Upper lobe of right lung (tissue), 1 donor: Measurements from ENCODE around the gene SCN2B. TPM values are rescaled to one million over a fixed set of nuclear protein-coding genes. Genes with fewer than 3 reads are reported as not detected.
A peak's percentile ranks its signal among the peaks of the same experiment; 100 is the strongest.

ENCODE experiments used
- ATAC-seq: fragments of 200-7000 bp; cut with Tn5 transposase; one replicate; pipeline ENCODE4 v1.9.1; 2020; ENCODE audit warnings: mild to moderate bottlenecking, moderate library complexity
- DNase-seq: peaks from one replicate; pipeline ENCODE4 v3.0.0-alpha.2; 2020
- H3K27ac ChIP-seq: fragments of 200-600 bp; one replicate; pipeline ENCODE4 v1.8.0; 2022
- H3K27me3 ChIP-seq: fragments of 200-600 bp; one replicate; pipeline ENCODE4 v1.8.0; 2022; ENCODE audit warnings: mild to moderate bottlenecking
- H3K36me3 ChIP-seq: fragments of 200-600 bp; one replicate; pipeline ENCODE4 v1.8.0; 2022
- H3K4me1 ChIP-seq: fragments of 200-600 bp; one replicate; pipeline ENCODE4 v1.8.0; 2022
- H3K4me3 ChIP-seq: fragments of 200-600 bp; one replicate; pipeline ENCODE4 v1.8.0; 2022; ENCODE audit warnings: mild to moderate bottlenecking
- H3K9me3 ChIP-seq: fragments of 200-600 bp; one replicate; pipeline ENCODE4 v1.8.0; 2022
- intact Hi-C: fragments of 100-400 bp; cut with DNase I; formaldehyde crosslinking; loops from one replicate; pipeline ENCODE4 v1.11.0; 2022
- total RNA-seq: library from RNA; stranded (reverse); fragmentation: NEBNext Ultra II Directional; extraction: Animal tissue kit (Norgen Biotek cat#: 25700); gene quantifications from one replicate; pipeline ENCODE4 v1.2.1, GENCODE V29; 2021
- TF ChIP-seq, protein P1 (sequence below): fragments of 200-600 bp; IDR thresholded peaks from one replicate; pipeline ENCODE4 v1.8.0; 2022; ENCODE audit warnings: antibody characterized with exemption
- donor health status: DM: no; HTN: yes; CAD: no; lungs with severe emphysema.

Gene SCN2B
- total RNA-seq, 1 donor from 2014 or later = 2.5 TPM

GRCh38 chr11:118175031-118175992, 1.1 kb downstream of the SCN2B start:
- peak overlapping the region; percentile 11 for H3K27ac ChIP-seq
- DNase-seq = no peak

GRCh38 chr11:118174006-118174567, 2.4 kb downstream of the SCN2B start:
- TF ChIP-seq, protein P1, sequence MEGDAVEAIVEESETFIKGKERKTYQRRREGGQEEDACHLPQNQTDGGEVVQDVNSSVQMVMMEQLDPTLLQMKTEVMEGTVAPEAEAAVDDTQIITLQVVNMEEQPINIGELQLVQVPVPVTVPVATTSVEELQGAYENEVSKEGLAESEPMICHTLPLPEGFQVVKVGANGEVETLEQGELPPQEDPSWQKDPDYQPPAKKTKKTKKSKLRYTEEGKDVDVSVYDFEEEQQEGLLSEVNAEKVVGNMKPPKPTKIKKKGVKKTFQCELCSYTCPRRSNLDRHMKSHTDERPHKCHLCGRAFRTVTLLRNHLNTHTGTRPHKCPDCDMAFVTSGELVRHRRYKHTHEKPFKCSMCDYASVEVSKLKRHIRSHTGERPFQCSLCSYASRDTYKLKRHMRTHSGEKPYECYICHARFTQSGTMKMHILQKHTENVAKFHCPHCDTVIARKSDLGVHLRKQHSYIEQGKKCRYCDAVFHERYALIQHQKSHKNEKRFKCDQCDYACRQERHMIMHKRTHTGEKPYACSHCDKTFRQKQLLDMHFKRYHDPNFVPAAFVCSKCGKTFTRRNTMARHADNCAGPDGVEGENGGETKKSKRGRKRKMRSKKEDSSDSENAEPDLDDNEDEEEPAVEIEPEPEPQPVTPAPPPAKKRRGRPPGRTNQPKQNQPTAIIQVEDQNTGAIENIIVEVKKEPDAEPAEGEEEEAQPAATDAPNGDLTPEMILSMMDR = no peak
- no peaks in the 10 kb centered on the region for H3K9me3 ChIP-seq
- H3K36me3 ChIP-seq = no peaks in the 10 kb centered on the region
- intact Hi-C loops = no loop called here
- no peaks in the 10 kb centered on the region for H3K27me3 ChIP-seq
- ATAC-seq = no peak
- H3K27ac ChIP-seq = no peak overlapping the region
- no peak for DNase-seq
- H3K4me1 ChIP-seq = peaks cover 13% of the 10 kb centered on the region
- no peak overlapping the region for H3K4me3 ChIP-seq

More at GRCh38 chr11:118175031-118175992, 1.1 kb downstream of the SCN2B start:
- intact Hi-C loops = no loop called here
- ATAC-seq = peak; percentile 60
- Histone ChIP-seq H3K36me3 (no peaks in the 10 kb centered on the region), H3K27me3 (no peaks in the 10 kb centered on the region), H3K9me3 (no peaks in the 10 kb centered on the region), H3K4me3 (peak overlapping the region; percentile 43), H3K4me1 (peaks cover 13% of the 10 kb centered on the region)
- TF ChIP-seq, protein P1 = no peak

DNA sequence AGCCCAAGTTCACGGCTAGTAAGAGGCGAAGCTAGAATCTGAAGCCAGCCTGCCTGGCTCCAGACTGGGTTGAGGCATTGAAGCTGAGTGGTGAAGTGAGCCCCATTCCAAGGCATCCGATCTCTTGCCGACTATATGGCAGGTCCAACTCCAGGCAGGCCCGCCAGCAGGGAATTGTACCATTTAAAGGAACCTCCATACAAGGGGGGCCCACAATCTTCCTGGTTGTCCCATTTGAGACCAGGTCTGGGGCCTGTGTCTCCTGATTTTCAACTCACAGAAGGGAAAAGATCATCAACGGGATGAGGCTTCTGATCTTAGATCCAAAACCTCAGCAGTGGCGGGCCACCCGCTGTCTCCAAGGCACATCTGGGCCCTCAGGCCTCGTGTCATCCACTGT, 4.1 kb downstream of the SCN2B start:
- TF ChIP-seq, protein P1 = no peak
- intact Hi-C loops = no loop called here
- Histone ChIP-seq H3K4me3 (no peak overlapping the region), H3K36me3 (no peaks in the 10 kb centered on the region), H3K4me1 (peaks cover 13% of the 10 kb centered on the region), H3K27ac (no peak overlapping the region), H3K27me3 (no peaks in the 10 kb centered on the region), H3K9me3 (no peaks in the 10 kb centered on the region)
- no peak for DNase-seq
- ATAC-seq = no peak

GRCh38 chr11:118171269-118172062, 5.0 kb downstream of the SCN2B start:
- H3K36me3 ChIP-seq = no peaks in the 10 kb centered on the region
- TF ChIP-seq, protein P1 = peak; percentile 93
- no peaks in the 10 kb centered on the region for H3K9me3 ChIP-seq
- peak; percentile 86 for ATAC-seq
- peaks cover 13% of the 10 kb centered on the region for H3K4me1 ChIP-seq
- no peak overlapping the region for H3K4me3 ChIP-seq
- intact Hi-C loops = no loop called here
- DNase-seq = peak; percentile 85
- H3K27me3 ChIP-seq = no peaks in the 10 kb centered on the region
- no peak overlapping the region for H3K27ac ChIP-seq

DNA sequence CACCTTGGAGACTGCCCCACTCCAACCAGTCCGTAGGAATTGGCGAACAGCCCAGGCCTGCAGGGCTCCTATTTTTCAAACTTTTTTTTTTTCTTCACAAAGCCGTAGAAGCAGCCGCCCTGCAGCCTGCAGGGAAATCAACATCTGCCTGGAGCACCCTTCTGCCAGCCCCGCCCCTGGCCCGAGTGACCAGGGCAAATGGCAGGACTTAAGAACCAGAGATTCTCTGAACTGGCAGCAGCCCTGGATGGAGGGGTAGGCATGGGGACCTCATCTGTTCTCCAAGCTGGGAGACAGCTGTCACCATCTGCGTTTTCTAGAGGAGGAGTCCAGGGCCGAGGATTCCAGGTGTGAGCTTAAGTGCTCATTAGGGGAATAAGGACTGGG, 5.6 kb downstream of the SCN2B start:
- intact Hi-C loops = no loop called here
- H3K36me3 ChIP-seq = no peaks in the 10 kb centered on the region
- no peaks in the 10 kb centered on the region for H3K9me3 ChIP-seq
- no peak overlapping the region for H3K4me3 ChIP-seq
- H3K27ac ChIP-seq = no peak overlapping the region
- no peaks in the 10 kb centered on the region for H3K27me3 ChIP-seq
- TF ChIP-seq, protein P1 = no peak
- ATAC-seq (no peak), DNase-seq (no peak)
- H3K4me1 ChIP-seq = peaks cover 13% of the 10 kb centered on the region
